HG02840 (cell line): Measurements from ENCODE around the gene PPAN.

Experiments used
- ATAC-seq: cut with Tn5 transposase; IDR thresholded peaks from one replicate; pipeline ENCODE4 v1.9.1; 2021; ENCODE audit warnings: mild to moderate bottlenecking, moderate library complexity, moderate number of reproducible peaks; ENCODE audit not compliant: unreplicated experiment, low FRiP score

PPAN gene

GRCh38 chr19:10112037-10112761, 6.0 kb downstream of the PPAN start:
- ATAC-seq = no peak

GRCh38 chr19:10112895-10113591, 6.9 kb downstream of the PPAN start:
- no peak for ATAC-seq

GRCh38 chr19:10113592-10113963, 7.4 kb downstream of the PPAN start:
- no peak for ATAC-seq

GRCh38 chr19:10113964-10114650, 7.9 kb downstream of the PPAN start:
- no peak for ATAC-seq

- no peak for ATAC-seq
Observed at GRCh38 chr19:10114651-10115391, 8.7 kb downstream of the PPAN start.

- no peak for ATAC-seq
Observed at GRCh38 chr19:10115392-10116084, 9.4 kb downstream of the PPAN start.

GRCh38 chr19:10116085-10116865, 10.1 kb downstream of the PPAN start:
- ATAC-seq = no peak

- no peak for ATAC-seq
Observed at GRCh38 chr19:10116866-10117616, 10.9 kb downstream of the PPAN start.

GRCh38 chr19:10118960-10119359, 12.8 kb downstream of the PPAN start:
- ATAC-seq = no peak

- no peak for ATAC-seq
Observed at GRCh38 chr19:10120538-10121189, 14.5 kb downstream of the PPAN start.

GRCh38 chr19:10122045-10122444, 15.9 kb downstream of the PPAN start:
- ATAC-seq = no peak

GRCh38 chr19:10124429-10124828, 18.3 kb downstream of the PPAN start:
- ATAC-seq = no peak

- ATAC-seq = no peak
Observed at GRCh38 chr19:10126213-10126639, 20.1 kb downstream of the PPAN start.

GRCh38 chr19:10132905-10133304, 26.7 kb downstream of the PPAN start:
- no peak for ATAC-seq

- ATAC-seq = no peak
Observed at GRCh38 chr19:10133596-10133995, 27.4 kb downstream of the PPAN start.

GRCh38 chr19:10134040-10134439, 27.9 kb downstream of the PPAN start:
- ATAC-seq = no peak

- no peak for ATAC-seq
Observed at GRCh38 chr19:10135551-10136334, 29.6 kb downstream of the PPAN start.

GRCh38 chr19:10136936-10137335, 30.8 kb downstream of the PPAN start:
- ATAC-seq = no peak
